CD8-positive, alpha-beta memory T cell (primary cell): ENCODE measurements around the gene FAM219A. TPM values are rescaled to one million over a fixed set of nuclear protein-coding genes. Genes with fewer than 3 reads are reported as not detected.
"Not testable (repeated sequence)": the region's sequence is repeated elsewhere in the genome, so short reads cannot be mapped to it uniquely, and the experiment has no call there.

Experiments
- CTCF ChIA-PET: fragments of 350-600 bp; sonication (Branson Sonifier 250); formaldehyde crosslinking; loops from one replicate; lab custom pipeline; 2021; ENCODE audit warnings: antibody characterized with exemption; lab: Charles Lee
- POLR2A ChIA-PET: fragments of 350-600 bp; sonication (Branson Sonifier 250); formaldehyde crosslinking; loops from one replicate; lab custom pipeline; 2021; ENCODE audit warnings: antibody characterized with exemption; lab: Charles Lee
- DNase-seq, 5 donors: peaks; one replicate each; pipeline versions ENCODE4 v3.0.0 to v3.0.0-alpha.2; 2020 to 2022; ENCODE audit warnings: mixed read lengths in 1 of 5
- H3K27ac ChIP-seq: one replicate; pipeline ENCODE4 v1.7.0; 2013; ENCODE audit warnings: low read depth, mild to moderate bottlenecking, low read length, moderate library complexity
- H3K27me3 ChIP-seq: 2 replicates; pipeline ENCODE4 v1.7.0; 2013; ENCODE audit warnings: low read length, mild to moderate bottlenecking; ENCODE audit not compliant: insufficient read depth, poor library complexity, severe bottlenecking
- H3K36me3 ChIP-seq: 2 replicates; pipeline ENCODE4 v1.7.0; 2013; ENCODE audit warnings: mild to moderate bottlenecking, low read length, moderate library complexity; ENCODE audit not compliant: insufficient read depth
- H3K4me1 ChIP-seq: 2 replicates; pipeline ENCODE4 v1.7.0; 2013; ENCODE audit warnings: mild to moderate bottlenecking, low read length, moderate library complexity; ENCODE audit not compliant: insufficient read depth
- H3K4me3 ChIP-seq: 2 replicates; pipeline ENCODE4 v1.7.0; 2013; ENCODE audit warnings: mild to moderate bottlenecking, low read length
- H3K9me3 ChIP-seq: 2 replicates; pipeline ENCODE4 v1.7.0; 2013; ENCODE audit warnings: mild to moderate bottlenecking, low read length
- H3K27ac Mint-ChIP-seq, 8 donors: one replicate each; pipeline ENCODE4 v1.8.0; 2020 to 2021; ENCODE audit warnings: mixed read lengths in 8 of 8, mild to moderate bottlenecking in 6 of 8, inconsistent platforms in 3 of 8, moderate library complexity in 3 of 8
- H3K27me3 Mint-ChIP-seq, 2 donors: one replicate each; pipeline ENCODE4 v1.8.0; 2020 to 2021; ENCODE audit warnings: mixed read lengths in 2 of 2, mild to moderate bottlenecking in 1 of 2, moderate library complexity in 1 of 2
- H3K36me3 Mint-ChIP-seq, 3 donors: one replicate each; pipeline ENCODE4 v1.8.0; 2020 to 2021; ENCODE audit warnings: mixed read lengths in 3 of 3, inconsistent platforms in 1 of 3, mild to moderate bottlenecking in 1 of 3
- H3K4me1 Mint-ChIP-seq, 3 donors: one replicate each; pipeline ENCODE4 v1.8.0; 2020 to 2021; ENCODE audit warnings: mixed read lengths in 3 of 3, inconsistent platforms in 1 of 3, mild to moderate bottlenecking in 1 of 3
- H3K4me3 Mint-ChIP-seq, 7 donors: one replicate each; pipeline ENCODE4 v1.8.0; 2020 to 2021; ENCODE audit warnings: mixed read lengths in 7 of 7, mild to moderate bottlenecking in 6 of 7, moderate library complexity in 4 of 7, inconsistent platforms in 2 of 7
- H3K9me3 Mint-ChIP-seq, 5 donors: one replicate each; pipeline ENCODE4 v1.8.0; 2020 to 2022; ENCODE audit warnings: mixed read lengths in 5 of 5, mild to moderate bottlenecking in 3 of 5, moderate library complexity in 2 of 5, inconsistent platforms in 1 of 5
- polyA plus RNA-seq: library from polyadenylated mRNA; unstranded; fragments of 300-500 nt; fragmentation: Illumina TruSeq; gene quantifications from one replicate; pipeline ENCODE4 v1.2.3, GENCODE V29; 2021
- total RNA-seq, 2 experiments: library from RNA; stranded (reverse); gene quantifications; one replicate each; pipeline ENCODE4 v1.2.3, GENCODE V29; 2021

The FAM219A gene
- total and polyA plus RNA-seq, 3 experiments from 2014 or later: 1.7 to 10.5 (median 9.4) TPM

DNA sequence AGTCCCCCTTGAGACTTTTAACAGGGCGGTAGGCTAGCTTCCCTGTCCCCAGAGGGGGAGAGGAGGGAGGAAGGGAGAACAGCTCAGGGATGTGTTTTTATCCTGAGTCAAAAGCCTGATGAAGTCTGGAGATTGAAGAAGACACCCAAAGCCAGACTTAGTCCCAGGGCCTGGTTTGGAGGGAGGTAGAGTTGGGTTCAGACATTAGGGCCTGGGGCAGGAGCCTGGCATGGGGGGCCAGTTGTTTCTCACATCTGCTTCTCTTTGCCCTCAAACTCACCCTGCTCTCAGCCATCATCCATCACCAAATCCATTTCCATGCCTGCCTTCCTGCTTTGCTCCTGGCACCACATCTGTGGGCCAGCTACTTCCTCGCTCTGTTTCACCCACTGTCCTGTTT is 84.6 kb downstream of the FAM219A start:
- Mint-ChIP-seq H3K4me1 (peaks cover 16 to 28% (median 17%) of the 10 kb centered on the region in 3 donors), H3K4me3 (peak overlapping the region in 1 of 7 donors; percentile 41), H3K27me3 (no peaks in the 10 kb centered on the region), H3K36me3 (peaks cover 0 to 3% (median 1%) of the 10 kb centered on the region in 3 donors), H3K27ac (peak overlapping the region in 3 of 8 donors; percentile 1 to 15 (median 7)), H3K9me3 (no peaks in the 10 kb centered on the region)
- Histone ChIP-seq H3K27ac (no peak overlapping the region), H3K27me3 (no peaks in the 10 kb centered on the region), H3K4me1 (peaks cover 16% of the 10 kb centered on the region), H3K4me3 (no peak overlapping the region), H3K9me3 (no peaks in the 10 kb centered on the region), H3K36me3 (no peaks in the 10 kb centered on the region)
- DNase-seq: no peak
- CTCF ChIA-PET: interaction anchor here (0.9 to 9.8 kb wide), 2 partner anchors 41 to 560 kb away, joined by 3 to 73 read pairs; no protein-coding TSS in a partner anchor
- POLR2A ChIA-PET: no interaction called here

GRCh38 chr9:34372467-34373011 is 85.8 kb downstream of the FAM219A start:
- H3K4me3 Mint-ChIP-seq: peak overlapping the region in 1 of 7 donors; percentile 28
- no peaks in the 10 kb centered on the region for H3K27me3 Mint-ChIP-seq
- Histone ChIP-seq H3K27ac (no peak overlapping the region), H3K4me3 (no peak overlapping the region), H3K9me3 (no peaks in the 10 kb centered on the region), H3K36me3 (no peaks in the 10 kb centered on the region), H3K27me3 (no peaks in the 10 kb centered on the region), H3K4me1 (peaks cover 16% of the 10 kb centered on the region)
- peaks cover 13 to 23% (median 17%) of the 10 kb centered on the region in 3 donors for H3K4me1 Mint-ChIP-seq
- H3K36me3 Mint-ChIP-seq: peaks cover 0 to 6% (median 3%) of the 10 kb centered on the region in 3 donors
- ChIA-PET CTCF (interaction anchor here (9.8 kb wide), 1 partner anchor 40 kb away, joined by 73 read pairs; no protein-coding TSS in a partner anchor), POLR2A (no interaction called here)
- no peak for DNase-seq
- no peaks in the 10 kb centered on the region for H3K9me3 Mint-ChIP-seq
- H3K27ac Mint-ChIP-seq: peak overlapping the region in 1 of 8 donors; percentile 70

DNA sequence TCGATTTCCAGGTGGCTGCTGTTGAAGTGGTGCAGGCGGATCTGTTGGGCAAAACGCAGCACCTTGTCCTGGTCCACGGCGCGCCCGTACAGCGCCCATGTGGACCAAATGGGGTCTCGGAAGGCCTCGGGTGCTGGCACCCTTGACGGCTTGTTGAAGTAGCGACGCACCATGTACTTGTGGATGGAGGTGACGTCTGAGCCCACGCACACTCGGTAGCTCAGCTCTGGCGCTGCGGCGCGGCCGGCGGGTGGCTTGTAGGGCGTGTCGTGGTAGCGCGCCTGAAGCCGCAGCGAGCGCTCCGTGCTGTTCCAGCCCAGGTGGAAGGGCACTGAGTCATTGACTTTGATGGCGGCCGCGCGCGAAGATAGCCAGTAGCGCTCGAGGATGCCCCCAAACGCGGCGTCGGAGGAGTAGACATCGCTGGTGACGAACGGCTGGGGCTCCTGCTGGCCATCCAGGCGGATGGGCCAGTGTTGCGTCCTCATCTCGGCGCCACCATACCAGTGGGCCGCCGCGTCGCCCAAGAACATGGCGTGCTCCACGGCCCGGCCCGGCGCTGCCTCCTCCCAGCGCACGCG is 86.4 kb downstream of the FAM219A start:
- Histone ChIP-seq H3K9me3 (no peaks in the 10 kb centered on the region), H3K4me3 (no peak overlapping the region), H3K4me1 (peaks cover 12% of the 10 kb centered on the region), H3K27ac (no peak overlapping the region), H3K36me3 (no peaks in the 10 kb centered on the region), H3K27me3 (no peaks in the 10 kb centered on the region)
- no peak overlapping the region for H3K27ac Mint-ChIP-seq
- CTCF ChIA-PET: interaction anchor here (9.8 kb wide), 1 partner anchor 39 kb away, joined by 73 read pairs; no protein-coding TSS in a partner anchor
- DNase-seq: no peak
- POLR2A ChIA-PET: no interaction called here
- H3K27me3 Mint-ChIP-seq: no peaks in the 10 kb centered on the region
- peaks cover 11 to 19% (median 13%) of the 10 kb centered on the region in 3 donors for H3K4me1 Mint-ChIP-seq
- no peaks in the 10 kb centered on the region for H3K9me3 Mint-ChIP-seq
- no peak overlapping the region for H3K4me3 Mint-ChIP-seq
- peaks cover 0 to 6% (median 3%) of the 10 kb centered on the region in 3 donors for H3K36me3 Mint-ChIP-seq

GRCh38 chr9:34370970-34371880 is 87.1 kb downstream of the FAM219A start:
- POLR2A ChIA-PET: no interaction called here
- no peaks in the 10 kb centered on the region for H3K9me3 ChIP-seq
- peak in 1 of 5 donors; percentile 15 for DNase-seq
- no peaks in the 10 kb centered on the region for H3K27me3 ChIP-seq
- Mint-ChIP-seq H3K27ac (peak overlapping the region in 1 of 8 donors; percentile 69), H3K4me3 (peak overlapping the region in 3 of 7 donors; percentile 17 to 67 (median 20)), H3K27me3 (no peaks in the 10 kb centered on the region), H3K9me3 (no peaks in the 10 kb centered on the region), H3K36me3 (peaks cover 0 to 9% (median 3%) of the 10 kb centered on the region in 3 donors), H3K4me1 (peaks cover 10 to 15% (median 11%) of the 10 kb centered on the region in 3 donors)
- H3K4me3 ChIP-seq: no peak overlapping the region
- no peaks in the 10 kb centered on the region for H3K36me3 ChIP-seq
- H3K27ac ChIP-seq: no peak overlapping the region
- CTCF ChIA-PET: no interaction called here
- peaks cover 9% of the 10 kb centered on the region for H3K4me1 ChIP-seq

DNA sequence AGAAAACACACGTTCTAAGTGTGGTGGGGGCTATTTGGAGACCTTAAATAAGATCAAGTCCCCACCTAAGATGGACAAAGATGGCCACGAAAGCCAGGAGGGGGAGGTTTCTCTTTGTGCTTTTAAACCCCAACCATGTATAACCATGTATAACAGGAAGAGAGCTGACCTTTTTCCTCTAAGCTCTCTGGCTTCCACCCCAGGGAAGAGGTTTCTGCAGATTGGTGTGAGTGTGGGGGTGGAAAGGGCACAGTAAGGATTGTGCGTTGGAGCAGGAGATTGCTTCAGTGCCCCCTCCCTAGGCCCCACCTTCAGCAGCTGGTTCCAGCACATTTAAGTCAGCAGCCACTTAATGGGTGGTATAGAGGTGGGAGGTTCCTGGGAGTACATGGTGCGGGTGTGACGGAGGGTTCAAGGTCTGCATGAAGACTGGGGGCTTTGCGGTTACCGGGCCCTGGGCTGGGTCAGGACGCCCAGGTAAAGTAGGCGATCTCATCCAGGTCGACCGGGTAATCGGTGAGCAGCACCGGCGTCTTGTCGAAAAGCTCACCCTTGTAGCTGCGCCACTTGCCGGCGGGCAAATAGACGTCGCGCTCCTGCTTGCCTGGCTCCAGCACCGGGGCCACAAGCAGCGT is 87.9 kb downstream of the FAM219A start:
- H3K4me3 Mint-ChIP-seq: peak overlapping the region in 2 of 7 donors; percentile 17 to 67
- DNase-seq: no peak
- Histone ChIP-seq H3K27ac (no peak overlapping the region), H3K4me1 (peaks cover 1% of the 10 kb centered on the region), H3K36me3 (no peaks in the 10 kb centered on the region), H3K27me3 (no peaks in the 10 kb centered on the region), H3K9me3 (no peaks in the 10 kb centered on the region), H3K4me3 (no peak overlapping the region)
- H3K27me3 Mint-ChIP-seq: no peaks in the 10 kb centered on the region
- H3K4me1 Mint-ChIP-seq: peaks cover 2 to 7% (median 3%) of the 10 kb centered on the region in 3 donors
- H3K27ac Mint-ChIP-seq: no peak overlapping the region
- POLR2A ChIA-PET: no interaction called here
- H3K36me3 Mint-ChIP-seq: peaks cover 0 to 9% (median 3%) of the 10 kb centered on the region in 3 donors
- CTCF ChIA-PET: no interaction called here
- H3K9me3 Mint-ChIP-seq: no peaks in the 10 kb centered on the region

DNA sequence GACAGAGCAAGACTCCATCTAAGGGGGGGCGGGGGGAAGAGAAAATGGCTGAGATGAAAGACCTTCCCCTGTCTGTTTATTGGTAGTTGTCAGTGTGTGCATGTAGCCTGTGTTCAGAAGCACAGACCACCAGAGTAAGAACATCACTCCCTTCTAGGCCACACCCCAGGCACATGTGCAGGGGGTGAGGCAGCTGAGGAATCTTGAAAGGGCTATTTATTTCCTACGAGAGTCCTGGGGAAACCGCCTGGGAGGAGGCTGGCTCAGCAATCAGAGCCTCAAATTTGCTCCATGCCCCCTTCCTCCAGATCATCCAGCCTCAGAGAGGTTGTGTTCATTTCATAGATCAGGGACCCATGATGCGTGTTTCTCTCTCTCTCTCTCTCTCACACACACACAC is 88.7 kb downstream of the FAM219A start:
- CTCF ChIA-PET: no interaction called here
- Mint-ChIP-seq H3K27ac (no peak overlapping the region), H3K4me1 (no peaks in the 10 kb centered on the region), H3K36me3 (peaks cover 0 to 9% (median 3%) of the 10 kb centered on the region in 3 donors), H3K4me3 (no peak overlapping the region), H3K9me3 (no peaks in the 10 kb centered on the region), H3K27me3 (no peaks in the 10 kb centered on the region)
- Histone ChIP-seq H3K27ac (no peak overlapping the region), H3K4me1 (peaks cover 2% of the 10 kb centered on the region), H3K9me3 (no peaks in the 10 kb centered on the region), H3K36me3 (no peaks in the 10 kb centered on the region), H3K4me3 (no peak overlapping the region), H3K27me3 (no peaks in the 10 kb centered on the region)
- DNase-seq: no peak
- POLR2A ChIA-PET: interaction anchor here (0.6 kb wide), 1 partner anchor 718 kb away, joined by 3 read pairs; no protein-coding TSS in a partner anchor

DNA sequence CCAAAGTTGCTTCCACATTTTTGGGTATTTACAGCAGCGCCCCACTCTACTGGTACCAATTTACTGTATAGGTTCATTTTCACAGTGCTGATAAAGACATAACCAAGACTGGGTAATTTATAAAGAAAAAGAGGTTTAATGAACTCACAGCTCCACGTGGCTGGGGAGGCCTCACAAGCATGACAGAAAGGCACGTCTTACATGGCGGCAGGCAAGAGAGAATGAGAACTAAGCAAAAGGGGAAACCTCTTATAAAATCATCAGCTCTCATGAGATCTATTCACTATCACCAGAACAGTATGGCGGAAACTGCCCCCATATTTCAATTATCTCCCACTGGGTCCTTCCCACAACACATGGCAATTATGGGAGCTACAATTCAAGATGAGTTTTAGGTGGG is 89.6 kb downstream of the FAM219A start:
- H3K4me3 Mint-ChIP-seq, H3K4me3 ChIP-seq, DNase-seq, H3K9me3 Mint-ChIP-seq, H3K4me1 Mint-ChIP-seq, CTCF ChIA-PET, H3K9me3 ChIP-seq, H3K27me3 Mint-ChIP-seq, H3K36me3 ChIP-seq, H3K27ac ChIP-seq, H3K27me3 ChIP-seq: not testable (repeated sequence)
- POLR2A ChIA-PET: interaction anchor here (0.6 kb wide), 1 partner anchor 719 kb away, joined by 3 read pairs; no protein-coding TSS in a partner anchor
- H3K4me1 ChIP-seq: peaks cover 11% of the 10 kb centered on the region
- H3K36me3 Mint-ChIP-seq: peaks cover 0 to 11% (median 3%) of the 10 kb centered on the region in 3 donors
- peak overlapping the region in 1 of 8 donors; percentile 40 for H3K27ac Mint-ChIP-seq
